Effector memory CD4-positive, alpha-beta T cell (primary cell): ENCODE results near the gene SARS2.
A peak's percentile ranks its signal among the peaks of the same experiment; 100 is the strongest.

ENCODE experiments used
- DNase-seq, 3 donors: peaks; one replicate each; pipeline ENCODE4 v3.0.0-alpha.2; 2020
- H3K27ac ChIP-seq: 2 replicates; pipeline ENCODE4 v1.7.0; 2013; ENCODE audit warnings: mild to moderate bottlenecking, low read length, moderate library complexity; ENCODE audit not compliant: insufficient read depth, poor library complexity, severe bottlenecking
- H3K27me3 ChIP-seq: replicated peaks from 2 replicates; pipeline ENCODE4 v1.7.0; 2013; ENCODE audit warnings: mild to moderate bottlenecking, low read length; ENCODE audit not compliant: insufficient read depth, control insufficient read depth, poor library complexity, severe bottlenecking
- H3K36me3 ChIP-seq: 2 replicates; pipeline ENCODE4 v1.7.0; 2013; ENCODE audit warnings: mild to moderate bottlenecking, low read length, moderate library complexity; ENCODE audit not compliant: control insufficient read depth, insufficient read depth
- H3K4me1 ChIP-seq: 2 replicates; pipeline ENCODE4 v1.7.0; 2013; ENCODE audit warnings: low read length, mild to moderate bottlenecking; ENCODE audit not compliant: control insufficient read depth, insufficient read depth, poor library complexity, severe bottlenecking
- H3K4me3 ChIP-seq: 2 replicates; pipeline ENCODE4 v1.7.0; 2013; ENCODE audit warnings: low read length, low read depth, mild to moderate bottlenecking; ENCODE audit not compliant: insufficient read depth, poor library complexity, severe bottlenecking
- H3K9me3 ChIP-seq: 2 replicates; pipeline ENCODE4 v1.7.0; 2013; ENCODE audit warnings: mild to moderate bottlenecking, low read length, moderate library complexity; ENCODE audit not compliant: control insufficient read depth
- total RNA-seq, 3 donors: gene quantifications; one replicate each; lab custom pipeline; 2026; lab: John Stamatoyannopoulos, UW

Gene SARS2, protein sequence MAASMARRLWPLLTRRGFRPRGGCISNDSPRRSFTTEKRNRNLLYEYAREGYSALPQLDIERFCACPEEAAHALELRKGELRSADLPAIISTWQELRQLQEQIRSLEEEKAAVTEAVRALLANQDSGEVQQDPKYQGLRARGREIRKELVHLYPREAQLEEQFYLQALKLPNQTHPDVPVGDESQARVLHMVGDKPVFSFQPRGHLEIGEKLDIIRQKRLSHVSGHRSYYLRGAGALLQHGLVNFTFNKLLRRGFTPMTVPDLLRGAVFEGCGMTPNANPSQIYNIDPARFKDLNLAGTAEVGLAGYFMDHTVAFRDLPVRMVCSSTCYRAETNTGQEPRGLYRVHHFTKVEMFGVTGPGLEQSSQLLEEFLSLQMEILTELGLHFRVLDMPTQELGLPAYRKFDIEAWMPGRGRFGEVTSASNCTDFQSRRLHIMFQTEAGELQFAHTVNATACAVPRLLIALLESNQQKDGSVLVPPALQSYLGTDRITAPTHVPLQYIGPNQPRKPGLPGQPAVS
- 1.4 to 3.3 (median 1.9) reads per million in 3 donors for total RNA-seq

- peak within 1 kb of the TSS; percentile 78 for H3K4me3 ChIP-seq
- no peaks in the 10 kb centered on the region for H3K27me3 ChIP-seq
- H3K27ac ChIP-seq: peak within 1 kb of the TSS; percentile 89
- peaks cover 15% of the 10 kb centered on the region for H3K36me3 ChIP-seq
- H3K9me3 ChIP-seq: no peaks in the 10 kb centered on the region
- peak; percentile 88 to 90 (median 89) for DNase-seq
- peaks cover 20% of the 10 kb centered on the region for H3K4me1 ChIP-seq
Measured at GRCh38 chr19:38929929-38930775, at the start of gene SARS2. Gene SARS2, minus strand, starts transcription at chr19:38930763. Its CDS starts 27 bp downstream, at chr19:38930736.

GRCh38 chr19:38979812-38980211 is 49.2 kb upstream of the SARS2 start:
- peaks cover 8% of the 10 kb centered on the region for H3K27me3 ChIP-seq
- H3K27ac ChIP-seq: no peak overlapping the region

DNA sequence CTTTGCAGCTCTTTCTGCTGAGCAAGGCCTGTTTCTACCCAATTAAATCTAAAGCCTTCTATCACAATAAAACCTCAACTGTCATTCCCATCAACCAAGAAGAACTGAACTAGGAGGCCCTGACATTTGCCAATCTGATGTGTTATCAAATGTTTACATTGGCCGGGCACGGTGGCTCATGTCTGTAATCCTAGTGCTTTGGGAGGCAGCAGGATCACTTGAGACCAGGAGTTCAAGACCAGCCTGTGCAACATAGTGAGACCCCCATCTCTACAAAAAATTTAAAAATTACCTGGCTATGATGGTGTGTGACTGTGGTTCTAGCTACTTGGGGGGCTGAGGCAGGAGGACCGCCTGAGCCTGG is 47.7 kb upstream of the SARS2 start:
- H3K27me3 ChIP-seq: peaks cover 8% of the 10 kb centered on the region
- H3K4me1 ChIP-seq: peaks cover 3% of the 10 kb centered on the region
- no peak for DNase-seq
- no peak overlapping the region for H3K27ac ChIP-seq
- no peak overlapping the region for H3K4me3 ChIP-seq
- no peaks in the 10 kb centered on the region for H3K9me3 ChIP-seq
- no peaks in the 10 kb centered on the region for H3K36me3 ChIP-seq

More at GRCh38 chr19:38979812-38980211, 49.2 kb upstream of the SARS2 start:
- no peaks in the 10 kb centered on the region for H3K36me3 ChIP-seq
- H3K4me3 ChIP-seq: no peak overlapping the region
- peaks cover 3% of the 10 kb centered on the region for H3K4me1 ChIP-seq
- H3K9me3 ChIP-seq: no peaks in the 10 kb centered on the region
- no peak for DNase-seq

- no peak for DNase-seq
- H3K27ac ChIP-seq: no peak overlapping the region
Measured at GRCh38 chr19:38977445-38978325, 47.1 kb upstream of the SARS2 start.

DNA sequence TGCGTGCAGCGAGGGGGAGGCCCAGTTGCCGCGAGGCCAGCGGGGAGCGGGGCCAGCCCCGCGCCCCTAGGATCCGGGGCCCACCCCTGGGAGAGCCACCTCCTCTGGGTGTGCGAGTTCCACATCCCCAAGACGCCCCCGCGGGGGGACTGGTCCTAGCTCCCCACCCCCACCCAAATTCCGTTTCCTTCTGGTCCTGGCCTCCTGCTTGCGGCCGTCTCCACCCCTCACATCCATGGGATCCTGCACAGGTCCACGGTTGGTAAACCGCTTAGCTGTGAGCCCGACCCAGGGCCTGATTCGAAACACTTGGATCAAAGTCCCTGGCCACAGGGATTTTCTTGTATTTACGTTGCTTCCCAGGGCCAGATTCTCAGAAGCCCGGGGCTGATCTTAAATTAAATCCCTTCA is 45.3 kb upstream of the SARS2 start:
- Histone ChIP-seq H3K4me1 (peaks cover 3% of the 10 kb centered on the region), H3K36me3 (no peaks in the 10 kb centered on the region), H3K4me3 (no peak overlapping the region), H3K27me3 (peaks cover 8% of the 10 kb centered on the region), H3K9me3 (no peaks in the 10 kb centered on the region), H3K27ac (no peak overlapping the region)
- no peak for DNase-seq

More at GRCh38 chr19:38977445-38978325, 47.1 kb upstream of the SARS2 start:
- peaks cover 8% of the 10 kb centered on the region for H3K27me3 ChIP-seq
- H3K4me3 ChIP-seq: no peak overlapping the region
- peaks cover 3% of the 10 kb centered on the region for H3K4me1 ChIP-seq
- no peaks in the 10 kb centered on the region for H3K9me3 ChIP-seq
- H3K36me3 ChIP-seq: no peaks in the 10 kb centered on the region

DNA sequence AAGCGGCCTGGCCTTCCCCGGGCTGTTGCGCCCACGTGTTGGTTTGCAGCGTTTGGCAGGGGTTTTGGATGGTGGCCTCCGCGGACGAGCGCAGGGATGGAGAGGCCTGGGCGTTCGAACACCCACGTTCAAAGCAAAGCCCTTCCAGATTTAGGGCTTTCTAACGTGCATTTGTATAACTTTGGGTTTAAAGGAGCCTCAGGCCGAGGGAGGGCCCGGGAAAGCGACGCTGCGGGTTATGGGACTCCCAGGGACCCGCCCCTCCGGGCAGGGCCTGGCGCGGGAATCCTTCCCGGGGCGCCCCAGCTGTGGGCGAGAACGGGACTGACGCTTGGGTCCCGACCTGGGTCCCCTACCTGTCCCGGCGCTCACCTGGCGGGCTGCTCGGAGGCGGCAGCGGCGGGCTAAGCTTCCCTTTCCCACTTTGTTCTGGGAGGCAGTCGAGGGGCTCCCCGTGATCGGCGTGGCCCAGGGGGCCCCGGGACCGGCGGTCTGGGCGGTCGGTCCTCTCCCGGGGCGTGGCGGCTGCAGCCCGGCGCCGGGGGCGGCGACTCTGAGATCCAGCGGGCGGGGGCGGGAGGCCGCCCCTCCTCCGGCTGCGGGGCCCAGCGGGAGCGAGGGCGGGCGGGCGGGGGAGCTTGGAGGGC is 44.8 kb upstream of the SARS2 start, which contains the start of gene FBXO17:
Gene FBXO17 (minus strand): TSS at position 529 of the 647 bp plus-strand sequence. CDS start 25,423 bp downstream, outside the sequence.
- H3K9me3 ChIP-seq: no peaks in the 10 kb centered on the region
- H3K27me3 ChIP-seq: peaks cover 8% of the 10 kb centered on the region
- H3K4me1 ChIP-seq: peaks cover 3% of the 10 kb centered on the region
- DNase-seq: no peak
- H3K27ac ChIP-seq: no peak within 1 kb of the TSS
- no peaks in the 10 kb centered on the region for H3K36me3 ChIP-seq
- no peak within 1 kb of the TSS for H3K4me3 ChIP-seq

- no peak overlapping the region for H3K27ac ChIP-seq
- no peaks in the 10 kb centered on the region for H3K9me3 ChIP-seq
- no peak for DNase-seq
- no peak overlapping the region for H3K4me3 ChIP-seq
- peaks cover 3% of the 10 kb centered on the region for H3K4me1 ChIP-seq
- no peaks in the 10 kb centered on the region for H3K36me3 ChIP-seq
- H3K27me3 ChIP-seq: peaks cover 8% of the 10 kb centered on the region
Measured at GRCh38 chr19:38974624-38975213, 44.2 kb upstream of the SARS2 start.

DNA sequence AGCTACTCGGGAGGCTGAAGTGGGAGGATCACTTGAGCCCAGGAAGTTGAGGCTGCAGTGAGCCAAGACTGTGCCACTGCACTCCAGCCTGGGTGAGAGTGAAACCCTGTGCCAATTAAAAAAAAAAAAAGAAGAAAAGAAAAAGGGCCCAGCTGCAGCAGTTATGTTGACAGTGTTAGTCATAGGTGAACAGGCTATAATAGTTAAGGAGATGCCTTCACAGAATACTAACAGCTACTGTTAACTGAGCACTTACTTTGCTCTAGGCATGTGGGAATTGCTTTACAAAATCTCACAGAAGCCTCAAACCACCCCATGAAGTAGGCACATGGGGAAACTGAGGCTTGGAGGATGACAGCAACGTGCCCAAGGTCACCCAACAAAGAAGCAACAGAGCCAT is 41.1 kb upstream of the SARS2 start:
- peaks cover 8% of the 10 kb centered on the region for H3K27me3 ChIP-seq
- no peaks in the 10 kb centered on the region for H3K36me3 ChIP-seq
- no peaks in the 10 kb centered on the region for H3K9me3 ChIP-seq
- H3K4me1 ChIP-seq: peaks cover 3% of the 10 kb centered on the region
- no peak overlapping the region for H3K4me3 ChIP-seq
- no peak for DNase-seq
- no peak overlapping the region for H3K27ac ChIP-seq
